Astrocyte (in vitro differentiated cells and primary cell): ENCODE results near the gene SDR42E1.

Experiments
- CTCF ChIP-seq: IDR thresholded peaks from 2 replicates; pipeline ENCODE4 v1.5.1; 2011; ENCODE audit warnings: low read depth, mild to moderate bottlenecking, inconsistent platforms, low read length, moderate library complexity; ENCODE audit not compliant: insufficient read depth
- EZH2 ChIP-seq: IDR thresholded peaks from 2 replicates; pipeline ENCODE4 v1.6.1; 2012; ENCODE audit warnings: mild to moderate bottlenecking, low read length, inconsistent platforms; ENCODE audit not compliant: insufficient read depth

- TF ChIP-seq CTCF (no peak), EZH2 (no peak)
These were observed 18.4 kb downstream of the SDR42E1 start for GRCh38 chr16:81992859-81993258.
